Body of pancreas (tissue), 4 donors: ENCODE data around the gene UBAP2.

Source experiments
- POLR2A ChIP-seq, 3 donors: fragments of 450-650 bp; IDR thresholded peaks; one replicate each; pipeline ENCODE4 v1.6.1; 2016; ENCODE audit warnings: antibody characterized with exemption in 3 of 3, mild to moderate bottlenecking in 2 of 3
- TF ChIP-seq, protein P1 (sequence below), 7 experiments: fragments of 450-650 bp in 4 of 7; fragments of 200-600 bp in 3 of 7; sonication (generic) in 3 of 7; IDR thresholded peaks; one replicate each; pipeline ENCODE4 v1.5.1; 2016 to 2019; ENCODE audit warnings: antibody characterized with exemption in 7 of 7

DNA sequence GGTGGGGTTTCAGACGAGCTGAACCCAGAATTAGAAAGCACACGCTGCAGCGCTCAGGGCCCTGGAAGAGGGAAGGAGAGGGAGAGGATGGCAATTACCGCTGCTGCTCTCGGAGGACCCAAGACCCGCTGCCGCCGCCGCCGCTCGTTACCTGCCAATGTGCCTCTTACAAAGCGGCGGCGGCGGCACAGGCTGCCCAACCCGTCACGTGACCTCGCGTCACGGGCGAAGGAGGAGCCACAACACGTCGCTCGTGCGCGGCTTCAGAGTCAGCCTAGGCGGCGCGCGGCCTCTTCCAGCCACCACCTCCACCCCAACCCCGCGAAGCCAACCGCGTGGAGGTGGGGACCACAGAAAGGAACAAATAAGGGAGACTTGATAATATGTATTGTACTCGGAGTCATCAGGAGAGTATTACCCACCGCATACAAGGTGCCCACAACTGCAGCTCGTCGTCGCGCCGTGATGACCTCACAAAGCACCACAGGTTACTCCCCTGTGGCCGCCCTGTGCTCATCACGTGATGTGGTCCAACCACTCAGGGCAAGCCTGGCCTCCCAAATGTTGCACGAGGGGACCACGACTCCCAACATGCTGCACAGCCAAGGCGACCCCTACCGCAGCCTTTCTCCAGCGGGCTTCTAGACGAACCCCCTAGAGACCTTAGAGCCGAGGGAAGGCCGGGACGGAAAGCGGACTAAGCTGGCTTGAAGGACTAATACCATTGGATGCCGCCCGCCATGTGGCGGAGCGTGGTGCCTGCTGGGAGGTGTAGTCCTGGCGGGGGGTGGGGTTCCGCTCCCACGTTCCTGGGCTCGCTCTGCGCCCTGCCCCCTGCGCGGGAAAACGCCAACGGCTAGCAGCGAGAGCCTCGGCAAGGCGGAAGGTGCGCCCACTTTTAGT lies at the start of gene UBAP2:
- TF ChIP-seq, protein P1, sequence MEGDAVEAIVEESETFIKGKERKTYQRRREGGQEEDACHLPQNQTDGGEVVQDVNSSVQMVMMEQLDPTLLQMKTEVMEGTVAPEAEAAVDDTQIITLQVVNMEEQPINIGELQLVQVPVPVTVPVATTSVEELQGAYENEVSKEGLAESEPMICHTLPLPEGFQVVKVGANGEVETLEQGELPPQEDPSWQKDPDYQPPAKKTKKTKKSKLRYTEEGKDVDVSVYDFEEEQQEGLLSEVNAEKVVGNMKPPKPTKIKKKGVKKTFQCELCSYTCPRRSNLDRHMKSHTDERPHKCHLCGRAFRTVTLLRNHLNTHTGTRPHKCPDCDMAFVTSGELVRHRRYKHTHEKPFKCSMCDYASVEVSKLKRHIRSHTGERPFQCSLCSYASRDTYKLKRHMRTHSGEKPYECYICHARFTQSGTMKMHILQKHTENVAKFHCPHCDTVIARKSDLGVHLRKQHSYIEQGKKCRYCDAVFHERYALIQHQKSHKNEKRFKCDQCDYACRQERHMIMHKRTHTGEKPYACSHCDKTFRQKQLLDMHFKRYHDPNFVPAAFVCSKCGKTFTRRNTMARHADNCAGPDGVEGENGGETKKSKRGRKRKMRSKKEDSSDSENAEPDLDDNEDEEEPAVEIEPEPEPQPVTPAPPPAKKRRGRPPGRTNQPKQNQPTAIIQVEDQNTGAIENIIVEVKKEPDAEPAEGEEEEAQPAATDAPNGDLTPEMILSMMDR (IDR thresholded peaks at IDR 0.05), result peak in 3 of 7 experiments; percentile 13 to 25 (median 20)
- peak; percentile 96 to 98 (median 98) for TF ChIP-seq POLR2A (IDR thresholded peaks at IDR 0.05)
